Measurements from ENCODE around the gene CMPK2.

CMPK2 gene

DNA sequence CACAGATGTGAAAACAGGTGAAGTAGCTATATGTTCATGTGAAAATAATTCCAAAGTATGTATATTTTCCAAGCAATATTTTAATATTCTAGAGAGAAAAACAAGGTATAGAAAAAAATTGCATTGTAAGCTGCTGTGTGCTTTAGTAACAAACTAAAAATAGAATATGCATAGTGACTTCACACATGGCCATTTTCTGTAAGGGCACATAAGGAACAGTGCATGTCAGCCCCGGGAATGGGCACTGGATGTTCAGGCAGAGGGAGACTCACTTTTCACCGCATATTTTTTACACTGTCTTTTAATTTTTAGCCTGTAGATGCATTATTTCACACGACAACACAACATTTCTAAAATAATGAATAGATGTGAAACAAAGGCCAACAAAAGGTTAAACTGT, 46.0 kb downstream of the CMPK2 start:
- H3K27ac ChIP-seq = no peak overlapping the region
- no peak overlapping the region for H3K4me3 ChIP-seq

DNA sequence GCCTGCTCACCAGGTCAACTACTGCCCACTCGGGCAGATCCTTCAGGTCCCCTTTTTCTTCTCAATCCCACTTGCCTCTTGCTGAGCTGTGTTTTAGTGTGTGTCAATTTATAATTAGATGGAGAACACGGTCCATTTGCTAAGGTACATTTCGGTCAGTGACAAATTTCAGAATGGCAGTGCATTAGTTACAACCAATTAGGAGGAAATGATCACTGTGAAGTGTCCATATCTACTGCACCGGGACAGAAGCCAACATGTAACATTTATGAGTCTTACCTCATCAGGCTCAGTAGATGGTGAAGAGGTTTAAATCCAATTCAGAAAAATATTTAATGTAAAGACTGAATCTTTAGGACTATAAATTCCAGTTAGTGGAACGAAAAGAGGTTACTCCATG, 47.7 kb downstream of the CMPK2 start:
- Histone ChIP-seq H3K4me3 (no peak overlapping the region), H3K27ac (no peak overlapping the region)

DNA sequence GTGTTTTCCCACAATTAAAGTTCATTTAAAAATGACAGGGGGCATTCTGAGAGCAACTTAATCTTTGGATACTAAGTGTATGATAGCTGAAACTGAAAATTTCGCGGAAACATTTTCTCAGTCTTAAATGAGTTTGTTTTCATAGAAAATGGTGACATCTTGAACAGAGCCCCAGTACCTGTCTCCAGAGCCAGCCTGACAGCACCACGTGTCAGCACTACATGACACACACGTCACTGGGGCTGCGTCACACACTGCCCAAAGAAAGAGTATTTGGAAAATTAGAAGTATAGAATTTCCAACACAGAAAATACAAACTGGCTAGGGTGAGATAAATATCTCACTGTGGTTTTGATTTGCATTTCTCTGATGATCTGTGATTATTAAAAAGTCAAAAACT, 50.8 kb downstream of the CMPK2 start:
- Histone ChIP-seq H3K27ac (no peak overlapping the region), H3K4me3 (no peak overlapping the region)

DNA sequence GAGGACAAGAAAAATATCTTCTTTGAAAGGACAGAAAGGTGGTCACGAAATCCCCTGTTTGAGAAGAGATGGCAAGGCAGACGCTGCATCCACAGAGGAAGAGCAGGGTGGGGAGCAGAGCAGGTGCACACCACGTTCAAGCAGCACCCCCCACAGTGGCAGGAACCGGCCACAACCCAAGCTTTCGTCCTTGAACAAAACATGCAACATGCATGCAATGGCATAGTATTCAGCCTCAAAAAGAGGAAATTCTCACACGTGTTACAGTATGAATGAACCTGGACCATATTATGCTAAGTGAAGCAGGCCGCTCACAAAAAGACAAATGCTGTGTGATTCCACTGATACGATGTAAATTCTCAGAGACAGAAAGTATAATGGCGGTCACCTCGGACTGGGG, 51.4 kb downstream of the CMPK2 start:
- H3K27ac ChIP-seq = no peak overlapping the region
- no peak overlapping the region for H3K4me3 ChIP-seq

DNA sequence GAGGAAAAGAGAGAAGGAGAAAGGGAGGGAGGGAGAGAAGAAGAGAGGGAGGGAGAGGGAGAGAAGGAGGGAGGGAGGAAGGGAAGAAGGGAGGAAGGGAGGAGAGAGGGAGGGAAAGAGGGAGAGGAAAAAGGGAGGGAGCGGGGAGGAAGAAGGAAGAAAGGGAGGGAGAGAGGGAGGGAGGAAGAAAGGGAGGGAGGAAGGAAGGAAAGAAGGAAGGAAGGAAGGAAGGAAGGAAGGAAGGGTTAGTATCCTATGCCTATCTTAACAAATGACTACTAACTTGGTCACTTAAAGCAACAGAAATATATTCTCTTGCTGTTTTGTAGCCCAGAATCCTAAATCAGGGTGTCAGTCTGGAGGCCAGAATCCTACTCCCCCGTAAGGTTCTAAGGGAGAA, 52.1 kb downstream of the CMPK2 start:
- Histone ChIP-seq H3K27ac (no peak overlapping the region), H3K4me3 (no peak overlapping the region)

DNA sequence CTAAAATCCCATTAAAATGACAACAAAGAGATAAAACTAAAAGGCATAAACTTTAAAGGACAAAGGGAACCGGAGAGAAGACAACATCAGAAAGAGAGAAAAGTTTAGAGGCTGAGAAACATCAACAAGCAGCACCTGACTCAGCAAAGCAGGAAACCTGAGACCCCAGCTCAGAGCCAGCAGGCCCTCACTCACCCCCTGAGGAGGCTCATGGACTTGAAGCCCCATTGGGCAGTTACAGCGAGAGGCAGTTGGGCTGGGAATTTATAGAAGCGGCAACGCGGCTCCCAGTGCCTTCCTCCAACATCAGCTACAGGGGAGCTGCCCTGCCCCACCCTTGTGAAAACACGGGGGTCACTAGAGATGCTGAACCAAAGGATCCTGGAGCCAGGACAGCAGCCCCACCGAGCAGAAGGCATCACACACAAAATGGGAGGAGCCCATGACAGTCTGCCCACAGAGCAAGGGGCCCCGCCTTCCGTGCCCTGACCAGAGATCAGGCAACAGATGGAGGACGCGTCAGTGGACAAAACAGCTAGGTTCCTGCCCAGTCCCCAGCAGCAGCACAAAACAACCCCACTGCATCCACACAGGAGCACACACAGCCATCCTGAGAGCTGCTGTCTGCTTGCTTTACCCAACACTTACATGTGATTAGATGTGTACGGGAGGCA, 52.7 kb downstream of the CMPK2 start:
- Histone ChIP-seq H3K27ac (no peak overlapping the region), H3K4me3 (no peak overlapping the region)

DNA sequence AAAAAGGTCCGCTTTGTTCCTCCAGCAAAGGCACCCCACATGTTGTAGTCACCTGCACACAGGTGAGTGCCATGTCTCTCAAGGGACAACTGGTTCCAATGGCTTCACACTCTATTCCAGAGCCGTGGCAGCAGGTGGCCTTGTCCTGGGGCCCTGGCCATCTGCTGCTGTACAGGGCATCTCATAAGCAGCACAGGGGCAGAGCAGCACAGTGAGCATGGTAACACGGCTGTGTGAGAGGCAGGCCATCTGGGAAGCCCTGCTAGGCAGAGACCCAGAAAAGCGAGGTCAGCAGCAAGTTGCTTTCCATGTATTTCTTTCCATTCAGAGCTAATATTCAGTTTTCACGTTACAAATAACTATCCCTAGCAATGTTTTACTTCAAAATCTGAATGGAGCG, 54.7 kb downstream of the CMPK2 start:
- H3K27ac ChIP-seq = no peak overlapping the region

DNA sequence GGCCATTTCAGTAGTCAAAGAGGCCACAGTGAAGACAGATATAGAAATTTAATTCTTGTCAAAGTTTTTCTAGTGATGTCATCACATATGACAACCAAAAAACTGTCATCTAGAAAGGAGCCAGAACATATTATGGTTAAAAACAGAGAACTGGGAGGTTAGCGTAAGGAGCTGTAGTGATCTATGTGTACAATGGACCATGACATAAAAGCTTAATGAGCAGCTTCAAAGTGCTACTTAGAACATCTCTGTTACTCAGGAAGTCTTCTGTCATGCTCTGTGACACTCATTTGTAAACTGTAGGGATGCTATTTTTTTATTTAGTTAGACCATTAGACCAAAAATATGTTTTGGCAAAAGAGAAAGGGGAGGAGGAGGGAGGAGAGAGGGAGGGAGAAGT, 57.3 kb downstream of the CMPK2 start:
- Histone ChIP-seq H3K4me3 (no peak overlapping the region), H3K27ac (no peak overlapping the region)

More for the DNA sequence above, 54.7 kb downstream of the CMPK2 start:
- H3K4me3 ChIP-seq = no peak overlapping the region

DNA sequence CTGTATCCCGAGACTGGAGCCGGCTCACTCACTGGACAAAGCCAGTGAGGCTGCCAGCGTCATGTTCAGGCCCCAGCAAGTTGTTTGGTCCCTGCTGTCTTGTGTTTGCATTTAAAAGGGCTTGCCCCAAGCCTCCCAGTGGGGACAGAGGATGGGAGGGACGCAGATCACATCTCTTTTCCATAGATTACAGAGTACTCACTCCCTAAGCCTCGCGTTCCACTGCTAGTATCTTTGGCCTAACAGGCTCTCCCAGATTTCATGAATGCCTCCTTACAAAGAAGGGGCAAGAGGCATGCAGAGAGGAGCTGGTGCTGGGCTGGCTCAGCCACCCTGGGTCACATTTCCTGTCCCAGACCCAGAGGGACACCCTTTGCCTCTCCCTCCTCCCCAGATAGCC, 59.1 kb downstream of the CMPK2 start:
- Histone ChIP-seq H3K27ac (no peak overlapping the region), H3K4me3 (no peak overlapping the region)

DNA sequence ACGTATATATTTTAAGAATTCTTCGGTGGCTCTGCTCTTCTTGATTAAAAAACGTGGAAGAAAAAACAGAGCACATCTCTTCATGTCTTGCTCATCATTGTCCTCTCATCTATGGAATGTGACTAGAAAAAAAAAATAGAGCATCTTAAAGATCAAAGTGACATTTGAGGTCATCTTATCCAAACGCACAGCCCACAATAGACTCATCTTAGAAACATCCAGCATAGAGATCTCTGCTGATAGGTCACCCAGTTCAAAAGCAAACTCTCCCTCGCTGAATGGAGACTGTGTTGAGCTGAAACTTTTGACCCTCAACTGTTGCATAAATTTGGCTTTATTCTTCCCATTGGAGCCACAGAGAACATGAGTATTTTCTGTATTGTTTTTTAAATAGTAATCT, 65.2 kb downstream of the CMPK2 start:
- no peak overlapping the region for H3K27ac ChIP-seq
- H3K4me3 ChIP-seq = no peak overlapping the region
